ENCODE data around the gene LCLAT1.

- TF ChIP-seq POLR2A (IDR thresholded peaks at IDR 0.05) (no peak), CTCF (IDR thresholded peaks at IDR 0.05) (no peak)
These were observed at the start of gene LCLAT1 for GRCh38 chr2:30447149-30448045.

Data from prostate gland (tissue), 2 donors.